DLD1 (cell line): ENCODE results near the gene GTF2F2.

Source experiments
- in situ Hi-C: cut with HindIII; loops from 2 replicates; pipeline ENCODE4 v1.10.0; 2017; ENCODE audit warnings: low sequenced_read_pairs

GTF2F2 gene

GRCh38 chr13:45331123-45331619, 210.9 kb downstream of the GTF2F2 start:
- in situ Hi-C loops = no loop called here

- in situ Hi-C loops = no loop called here
These were observed 211.4 kb downstream of the GTF2F2 start for GRCh38 chr13:45331692-45332035.

GRCh38 chr13:45332036-45332830, 211.9 kb downstream of the GTF2F2 start:
- in situ Hi-C loops = no loop called here

GRCh38 chr13:45332831-45333219, 212.5 kb downstream of the GTF2F2 start:
- in situ Hi-C loops = no loop called here

GRCh38 chr13:45333251-45333976, 213.1 kb downstream of the GTF2F2 start:
- in situ Hi-C loops = no loop called here
